Suprapubic skin (tissue), 4 donors: ENCODE data around the gene PRSS8.

Experiments
- CTCF ChIP-seq, 2 donors: fragments of 200-600 bp in 1 of 2; fragments of 450-650 bp in 1 of 2; sonication (generic) in 1 of 2; IDR thresholded peaks; one replicate each; pipeline ENCODE4 v1.5.1; 2016 to 2019; ENCODE audit warnings: antibody characterized with exemption in 2 of 2, mild to moderate bottlenecking in 1 of 2, moderate library complexity in 1 of 2
- EP300 ChIP-seq: sonication (generic); formaldehyde crosslinking; IDR thresholded peaks from one replicate; pipeline ENCODE4 v1.6.1; 2017; ENCODE audit warnings: antibody characterized with exemption
- POLR2A ChIP-seq, 2 donors: fragments of 450-650 bp; IDR thresholded peaks; one replicate each; pipeline ENCODE4 v1.6.1; 2017; ENCODE audit warnings: antibody characterized with exemption in 2 of 2, mild to moderate bottlenecking in 2 of 2, moderate library complexity in 2 of 2
- POLR2AphosphoS5 ChIP-seq, 3 donors: sonication (generic); formaldehyde crosslinking; IDR thresholded peaks; one replicate each; pipeline ENCODE4 v1.6.1; 2017; ENCODE audit warnings: antibody characterized with exemption in 3 of 3

- TF ChIP-seq POLR2AphosphoS5 (IDR thresholded peaks at IDR 0.05): no peak
- TF ChIP-seq CTCF (IDR thresholded peaks at IDR 0.05): peak in 1 of 2 donors; percentile 12
- no peak for TF ChIP-seq POLR2A (IDR thresholded peaks at IDR 0.05)
- no peak for TF ChIP-seq EP300
Measured at GRCh38 chr16:31134625-31135534, 647 bp downstream of the PRSS8 start.
